Type B pancreatic cell (in vitro differentiated cells): ENCODE measurements around the gene ATG7. TPM values are rescaled to one million over a fixed set of nuclear protein-coding genes. Genes with fewer than 3 reads are reported as not detected.
"Not testable (repeated sequence)": the region's sequence is repeated elsewhere in the genome, so short reads cannot be mapped to it uniquely, and the experiment has no call there.

Experiments used
- DNase-seq: peaks from one replicate; pipeline ENCODE4 v3.0.0; 2021; ENCODE audit warnings: mixed read lengths; ENCODE audit not compliant: unreplicated experiment; ENCODE audit errors: extremely low spot score
- H3K27ac Mint-ChIP-seq: 2 replicates; pipeline ENCODE4 v1.8.0; 2021; ENCODE audit warnings: mild to moderate bottlenecking, mixed read lengths
- H3K27me3 Mint-ChIP-seq: 2 replicates; pipeline ENCODE4 v1.8.0; 2021; ENCODE audit warnings: mixed read lengths
- H3K36me3 Mint-ChIP-seq: 2 replicates; pipeline ENCODE4 v1.8.0; 2021; ENCODE audit warnings: mixed read lengths
- H3K4me1 Mint-ChIP-seq: one replicate; pipeline ENCODE4 v1.8.0; 2021; ENCODE audit warnings: mixed read lengths; ENCODE audit not compliant: unreplicated experiment
- H3K4me3 Mint-ChIP-seq: 2 replicates; pipeline ENCODE4 v1.8.0; 2021; ENCODE audit warnings: mild to moderate bottlenecking, mixed read lengths
- H3K9me3 Mint-ChIP-seq: 2 replicates; pipeline ENCODE4 v1.8.0; 2021; ENCODE audit warnings: mixed read lengths
- total RNA-seq: library from RNA; stranded (reverse); gene quantifications from 2 replicates; pipeline ENCODE4 v1.2.1, GENCODE V29; 2021; ENCODE audit warnings: low replicate concordance
- TF ChIP-seq, protein P1 (sequence below): fragments of 200-600 bp; sonication (generic); conservative IDR thresholded peaks from 2 replicates; pipeline ENCODE4 v1.5.0; 2021; ENCODE audit warnings: antibody characterized with exemption, mild to moderate bottlenecking

The ATG7 gene
- total RNA-seq, 1 donor from 2014 or later: 32.4 TPM

DNA sequence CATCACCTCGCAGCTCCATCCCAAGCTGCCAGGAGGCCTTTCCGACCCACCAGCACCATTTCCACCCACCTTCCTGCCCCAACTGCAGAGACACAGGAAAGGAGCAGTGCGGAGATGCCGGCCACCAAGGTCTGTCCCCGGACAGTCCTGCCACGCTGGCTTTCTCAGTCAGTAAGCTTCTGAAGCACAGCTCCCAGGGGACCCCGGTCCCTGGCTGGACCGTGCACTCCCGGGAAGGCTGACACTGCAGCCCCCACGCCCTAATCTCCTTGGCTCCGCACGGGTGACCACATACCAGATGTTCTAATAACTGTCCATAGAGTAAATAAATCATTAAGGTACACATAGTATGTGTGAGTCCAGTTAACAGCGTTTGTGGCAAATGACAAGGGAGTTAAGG, 298.1 kb downstream of the ATG7 start:
- Mint-ChIP-seq H3K4me3 (no peak overlapping the region), H3K9me3 (no peaks in the 10 kb centered on the region), H3K4me1 (peaks cover 17% of the 10 kb centered on the region), H3K27me3 (no peaks in the 10 kb centered on the region), H3K27ac (peak overlapping the region; percentile 56), H3K36me3 (peaks cover 38% of the 10 kb centered on the region)
- TF ChIP-seq, protein P1, sequence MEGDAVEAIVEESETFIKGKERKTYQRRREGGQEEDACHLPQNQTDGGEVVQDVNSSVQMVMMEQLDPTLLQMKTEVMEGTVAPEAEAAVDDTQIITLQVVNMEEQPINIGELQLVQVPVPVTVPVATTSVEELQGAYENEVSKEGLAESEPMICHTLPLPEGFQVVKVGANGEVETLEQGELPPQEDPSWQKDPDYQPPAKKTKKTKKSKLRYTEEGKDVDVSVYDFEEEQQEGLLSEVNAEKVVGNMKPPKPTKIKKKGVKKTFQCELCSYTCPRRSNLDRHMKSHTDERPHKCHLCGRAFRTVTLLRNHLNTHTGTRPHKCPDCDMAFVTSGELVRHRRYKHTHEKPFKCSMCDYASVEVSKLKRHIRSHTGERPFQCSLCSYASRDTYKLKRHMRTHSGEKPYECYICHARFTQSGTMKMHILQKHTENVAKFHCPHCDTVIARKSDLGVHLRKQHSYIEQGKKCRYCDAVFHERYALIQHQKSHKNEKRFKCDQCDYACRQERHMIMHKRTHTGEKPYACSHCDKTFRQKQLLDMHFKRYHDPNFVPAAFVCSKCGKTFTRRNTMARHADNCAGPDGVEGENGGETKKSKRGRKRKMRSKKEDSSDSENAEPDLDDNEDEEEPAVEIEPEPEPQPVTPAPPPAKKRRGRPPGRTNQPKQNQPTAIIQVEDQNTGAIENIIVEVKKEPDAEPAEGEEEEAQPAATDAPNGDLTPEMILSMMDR: no peak
- no peak for DNase-seq

DNA sequence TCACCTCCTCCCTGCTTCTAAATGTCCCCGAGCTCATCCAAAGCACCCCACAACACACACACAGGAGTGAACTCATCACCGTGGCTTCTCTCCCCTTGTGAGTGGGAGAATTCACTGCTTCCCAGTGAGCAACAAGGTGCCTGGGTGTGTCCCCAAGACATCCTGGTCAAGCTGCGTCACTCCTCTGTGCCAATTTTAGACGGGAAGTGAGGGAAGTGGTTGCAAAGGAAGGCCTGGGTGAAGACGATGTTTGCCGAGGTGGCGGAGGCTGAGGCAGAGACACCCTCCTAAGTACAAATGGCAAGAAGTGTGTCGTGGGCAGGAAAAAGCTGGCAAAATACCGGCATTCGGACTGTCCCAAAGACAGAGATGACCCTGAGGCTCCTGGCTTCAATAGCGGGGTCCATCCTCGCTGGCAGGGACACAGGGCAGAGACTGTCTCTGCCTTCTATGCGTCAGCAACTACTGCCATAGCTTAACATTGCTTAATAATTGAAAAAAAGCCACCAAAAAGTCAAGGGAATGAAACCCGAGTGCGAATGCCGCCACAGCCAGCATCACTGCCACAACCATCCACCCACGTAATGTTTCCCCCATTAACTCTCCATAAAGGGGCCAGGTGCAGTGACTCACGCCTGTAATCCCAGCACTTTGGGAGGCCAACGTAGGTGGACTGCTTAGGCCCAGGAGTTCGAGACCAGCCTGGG, 298.7 kb downstream of the ATG7 start:
- Mint-ChIP-seq H3K4me1 (peaks cover 22% of the 10 kb centered on the region), H3K9me3 (no peaks in the 10 kb centered on the region), H3K4me3 (no peak overlapping the region), H3K36me3 (peaks cover 36% of the 10 kb centered on the region), H3K27ac (peak overlapping the region; percentile 56), H3K27me3 (no peaks in the 10 kb centered on the region)
- no peak for DNase-seq
- TF ChIP-seq, protein P1: no peak

DNA sequence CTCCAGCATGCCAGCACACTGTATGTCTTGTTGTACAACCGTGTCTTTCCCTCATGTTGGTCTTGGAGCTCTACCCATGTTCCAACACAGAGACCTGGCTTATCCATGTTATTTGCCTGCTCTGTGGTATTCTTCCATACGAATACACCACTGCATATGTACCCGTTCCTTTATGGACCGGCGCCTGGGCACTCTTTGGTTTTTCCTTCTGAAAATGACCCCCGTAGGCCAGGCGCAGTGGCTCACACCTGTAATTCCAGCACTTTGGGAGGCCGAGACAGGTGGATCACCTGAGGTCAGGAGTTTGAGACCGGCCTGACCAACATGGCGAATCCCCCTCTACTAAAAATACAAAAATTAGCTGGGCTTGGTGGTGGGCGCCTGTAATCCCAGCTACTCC, 300.5 kb downstream of the ATG7 start:
- not testable (repeated sequence) for H3K27me3 Mint-ChIP-seq, H3K27ac Mint-ChIP-seq, H3K9me3 Mint-ChIP-seq, DNase-seq, H3K4me3 Mint-ChIP-seq
- peaks cover 34% of the 10 kb centered on the region for H3K4me1 Mint-ChIP-seq
- H3K36me3 Mint-ChIP-seq: peaks cover 24% of the 10 kb centered on the region

DNA sequence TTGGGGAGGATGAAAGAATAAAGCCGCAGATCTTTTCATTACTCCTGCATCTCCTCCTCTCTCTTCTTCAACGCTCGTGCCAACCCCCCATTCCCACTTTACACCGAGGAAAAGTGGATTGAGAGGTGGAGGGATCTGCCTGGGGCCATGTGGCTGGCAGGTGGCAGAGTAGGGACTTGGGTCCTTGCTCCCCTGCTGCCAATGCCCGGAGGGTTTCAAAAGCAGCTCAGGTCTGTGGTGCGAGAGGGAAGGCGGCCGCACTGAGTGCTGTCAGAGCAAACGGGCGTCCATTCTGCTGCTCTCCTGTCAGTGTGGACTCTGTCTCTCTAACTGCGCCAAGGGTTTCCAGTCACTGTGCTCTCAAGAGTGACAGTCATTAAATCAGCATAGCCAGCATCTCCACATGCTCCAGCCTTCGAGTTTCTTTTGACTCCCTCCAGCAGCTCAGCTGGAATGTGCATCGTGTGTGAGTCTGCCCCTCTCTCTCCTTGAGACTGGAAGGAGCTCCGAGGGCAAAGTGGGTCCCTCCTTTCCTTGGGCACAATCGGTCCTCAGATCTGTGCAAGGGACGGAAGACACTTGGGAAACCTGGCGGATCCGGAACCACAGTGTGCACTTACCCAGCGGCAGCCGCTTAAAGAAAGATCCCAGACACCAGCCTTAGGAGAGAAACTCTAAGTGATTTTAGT, 302.9 kb downstream of the ATG7 start:
- Mint-ChIP-seq H3K9me3 (no peaks in the 10 kb centered on the region), H3K4me3 (no peak overlapping the region), H3K4me1 (peaks cover 39% of the 10 kb centered on the region), H3K36me3 (peaks cover 27% of the 10 kb centered on the region), H3K27ac (peak overlapping the region; percentile 26), H3K27me3 (no peaks in the 10 kb centered on the region)
- TF ChIP-seq, protein P1: no peak
- no peak for DNase-seq

DNA sequence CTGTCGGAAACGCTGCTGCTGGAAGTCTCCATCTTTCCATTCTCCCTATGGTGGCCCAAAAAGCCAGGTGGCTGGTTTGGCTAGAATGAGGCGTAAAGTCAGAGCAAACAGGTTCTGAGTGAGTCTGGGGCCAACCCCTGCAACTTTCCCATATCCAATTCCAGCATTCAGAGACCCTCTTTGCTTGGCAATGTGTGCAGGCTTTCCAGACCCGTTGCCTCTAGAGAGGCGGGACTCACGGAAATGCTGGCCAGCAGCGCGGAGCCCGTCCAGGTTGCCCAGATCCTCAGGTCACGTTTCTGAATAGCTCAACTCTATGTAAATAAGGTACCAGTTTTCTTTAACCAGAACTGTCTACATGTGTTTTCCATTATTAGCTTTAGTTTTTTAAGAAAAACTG, 303.5 kb downstream of the ATG7 start:
- Mint-ChIP-seq H3K4me3 (no peak overlapping the region), H3K9me3 (no peaks in the 10 kb centered on the region), H3K4me1 (peaks cover 39% of the 10 kb centered on the region), H3K27me3 (no peaks in the 10 kb centered on the region), H3K27ac (peak overlapping the region; percentile 26), H3K36me3 (peaks cover 31% of the 10 kb centered on the region)
- TF ChIP-seq, protein P1: no peak
- DNase-seq: no peak

DNA sequence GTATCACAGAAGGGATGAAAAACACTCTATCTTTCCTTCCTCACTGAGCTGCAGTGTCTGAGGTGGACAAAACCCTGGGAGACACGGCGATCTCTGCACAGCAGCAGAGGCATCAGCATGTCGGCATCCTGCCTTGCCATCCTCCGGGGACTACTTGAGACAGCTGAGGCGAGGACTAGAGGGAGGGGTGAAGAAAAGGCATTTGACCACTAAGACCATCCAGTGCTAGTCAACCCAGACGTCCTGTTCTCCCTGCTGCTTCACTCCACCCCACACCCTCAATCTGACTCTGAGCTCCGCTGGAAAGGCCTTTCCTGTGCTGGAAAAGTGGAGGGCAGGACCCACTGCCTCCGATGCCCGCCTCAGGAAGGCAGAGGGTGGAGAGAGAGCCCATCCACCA, 304.3 kb downstream of the ATG7 start:
- H3K4me1 Mint-ChIP-seq: peaks cover 41% of the 10 kb centered on the region
- H3K9me3 Mint-ChIP-seq: no peaks in the 10 kb centered on the region
- peaks cover 31% of the 10 kb centered on the region for H3K36me3 Mint-ChIP-seq
- DNase-seq: no peak
- no peaks in the 10 kb centered on the region for H3K27me3 Mint-ChIP-seq
- TF ChIP-seq, protein P1: no peak
- peak overlapping the region; percentile 25 for H3K4me3 Mint-ChIP-seq
- H3K27ac Mint-ChIP-seq: no peak overlapping the region
